IPS-NIHi7 (cell line): ENCODE results near the gene AK5.

Experiments used
- DNase-seq: peaks from one replicate; pipeline ENCODE4 v3.0.0; 2012; ENCODE audit warnings: mixed read lengths; ENCODE audit errors: extremely low spot score

AK5 gene

GRCh38 chr1:77281491-77282186 lies at the start of gene AK5:
Gene AK5 (plus strand): TSS chr1:77282019. CDS start chr1:77282314, 295 bp downstream.
- peak; percentile 75 for DNase-seq

- no peak for DNase-seq
Observed at GRCh38 chr1:77232829-77233228, 49.0 kb upstream of the AK5 start.

GRCh38 chr1:77234096-77234495 lies 47.7 kb upstream of the AK5 start:
- no peak for DNase-seq

GRCh38 chr1:77234943-77235342 lies 46.9 kb upstream of the AK5 start:
- no peak for DNase-seq

GRCh38 chr1:77238462-77238861 lies 43.4 kb upstream of the AK5 start:
- DNase-seq, result no peak

- no peak for DNase-seq
Observed at GRCh38 chr1:77239311-77239710, 42.5 kb upstream of the AK5 start.

GRCh38 chr1:77245830-77246229 lies 36.0 kb upstream of the AK5 start:
- no peak for DNase-seq

GRCh38 chr1:77250126-77250525 lies 31.7 kb upstream of the AK5 start:
- DNase-seq, result no peak

- no peak for DNase-seq
Observed at GRCh38 chr1:77253211-77253610, 28.6 kb upstream of the AK5 start.

- DNase-seq, result no peak
Observed at GRCh38 chr1:77263708-77264107, 18.1 kb upstream of the AK5 start.

GRCh38 chr1:77265180-77265579 lies 16.6 kb upstream of the AK5 start:
- DNase-seq, result peak; percentile 21

GRCh38 chr1:77267035-77267434 lies 14.8 kb upstream of the AK5 start:
- no peak for DNase-seq

GRCh38 chr1:77271852-77272580 lies 9.8 kb upstream of the AK5 start:
- no peak for DNase-seq

GRCh38 chr1:77273891-77274290 lies 7.9 kb upstream of the AK5 start:
- DNase-seq, result no peak

GRCh38 chr1:77275194-77275593 lies 6.6 kb upstream of the AK5 start:
- DNase-seq, result no peak

GRCh38 chr1:77276941-77277340 lies 4.9 kb upstream of the AK5 start:
- DNase-seq, result no peak

- no peak for DNase-seq
Observed at GRCh38 chr1:77279929-77280328, 1.9 kb upstream of the AK5 start.

- DNase-seq, result no peak
Observed at GRCh38 chr1:77280962-77281361, 857 bp upstream of the AK5 start.

GRCh38 chr1:77282187-77282865 lies 507 bp downstream of the AK5 start:
- DNase-seq, result peak; percentile 41

GRCh38 chr1:77282866-77283539 lies 1.2 kb downstream of the AK5 start:
- peak; percentile 60 for DNase-seq

GRCh38 chr1:77283701-77284425 lies 2.0 kb downstream of the AK5 start:
- DNase-seq, result no peak

- DNase-seq, result no peak
Observed at GRCh38 chr1:77287535-77287934, 5.7 kb downstream of the AK5 start.
